Breast epithelium (tissue), 4 donors: ENCODE measurements around the gene YPEL4. TPM values are rescaled to one million over a fixed set of nuclear protein-coding genes. Genes with fewer than 3 reads are reported as not detected.

Experiments used
- DNase-seq, 2 donors: peaks; one replicate each; pipeline ENCODE4 v3.0.0-alpha.2; 2019; ENCODE audit warnings: low spot score in 2 of 2
- H3K27ac ChIP-seq, 2 donors: fragments of 200-600 bp; sonication (generic) in 1 of 2; one replicate each; pipeline ENCODE4 v1.5.1; 2016 to 2019; ENCODE audit warnings: mild to moderate bottlenecking in 1 of 2
- H3K27me3 ChIP-seq, 2 donors: fragments of 200-600 bp; sonication (generic) in 1 of 2; one replicate each; pipeline versions ENCODE4 v1.5.1 to v1.6.0; 2017 to 2019; ENCODE audit warnings: control low read depth in 1 of 2, mild to moderate bottlenecking in 1 of 2
- H3K36me3 ChIP-seq: fragments of 200-600 bp; one replicate; pipeline ENCODE4 v1.5.1; 2019
- H3K4me1 ChIP-seq, 2 donors: fragments of 200-600 bp; sonication (generic); one replicate each; pipeline ENCODE4 v1.5.1; 2016 to 2019; ENCODE audit warnings: control low read depth in 1 of 2
- H3K4me3 ChIP-seq, 3 donors: fragments of 200-600 bp; sonication (generic); 1 replicate in 2 of 3; 2 replicates in 1 of 3; pipeline ENCODE4 v1.5.1; 2016 to 2019; ENCODE audit warnings: mild to moderate bottlenecking in 3 of 3, moderate library complexity in 2 of 3
- H3K9me3 ChIP-seq, 2 donors: fragments of 200-600 bp; sonication (generic) in 1 of 2; one replicate each; pipeline ENCODE4 v1.5.1; 2016 to 2019; ENCODE audit warnings: control low read depth in 1 of 2
- POLR2A ChIP-seq: fragments of 450-650 bp; IDR thresholded peaks from one replicate; pipeline ENCODE4 v1.6.1; 2016; ENCODE audit warnings: antibody characterized with exemption, mild to moderate bottlenecking, moderate library complexity
- POLR2AphosphoS5 ChIP-seq, 3 donors: sonication (generic); formaldehyde crosslinking; IDR thresholded peaks; one replicate each; pipeline ENCODE4 v1.6.1; 2017; ENCODE audit warnings: antibody characterized with exemption in 3 of 3
- intact Hi-C: fragments of 100-400 bp; cut with DNase I; formaldehyde crosslinking; loops from one replicate; pipeline ENCODE4 v1.15.1; 2023; ENCODE audit warnings: low total_unique reads
- total RNA-seq, 3 donors: library from RNA; depleted of rRNA; stranded (reverse); fragments of >200 nt; gene quantifications; one replicate each; pipeline ENCODE4 v1.1.0, GENCODE V29; 2016
- TF ChIP-seq, protein P1 (sequence below), 3 donors: fragments of 450-650 bp; IDR thresholded peaks; one replicate each; pipeline ENCODE4 v1.5.1; 2016 to 2017; ENCODE audit warnings: antibody characterized with exemption in 3 of 3, mild to moderate bottlenecking in 3 of 3, moderate library complexity in 3 of 3

YPEL4 gene
- total RNA-seq, 3 donors from 2014 or later: 1.1 to 2.3 (median 2.0) TPM

DNA sequence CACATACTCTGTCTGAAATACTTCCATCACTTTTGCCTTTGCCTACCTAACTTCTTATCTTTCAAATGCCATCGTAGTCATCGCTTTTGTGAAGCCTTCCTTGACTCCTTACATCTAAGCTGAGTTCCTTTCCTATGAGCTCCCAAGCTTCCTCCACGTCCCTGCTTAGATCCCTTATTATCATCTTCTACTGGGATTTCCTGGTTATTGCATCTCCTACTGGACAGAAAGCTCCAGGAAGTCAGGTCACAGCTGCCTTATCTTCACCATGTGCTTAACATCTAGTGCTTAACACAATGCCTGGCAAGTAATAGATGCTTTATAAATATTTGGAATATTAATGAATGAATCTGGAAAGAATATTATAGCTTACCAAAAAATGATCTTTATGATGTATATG lies 5.9 kb downstream of the YPEL4 start:
- TF ChIP-seq, protein P1, sequence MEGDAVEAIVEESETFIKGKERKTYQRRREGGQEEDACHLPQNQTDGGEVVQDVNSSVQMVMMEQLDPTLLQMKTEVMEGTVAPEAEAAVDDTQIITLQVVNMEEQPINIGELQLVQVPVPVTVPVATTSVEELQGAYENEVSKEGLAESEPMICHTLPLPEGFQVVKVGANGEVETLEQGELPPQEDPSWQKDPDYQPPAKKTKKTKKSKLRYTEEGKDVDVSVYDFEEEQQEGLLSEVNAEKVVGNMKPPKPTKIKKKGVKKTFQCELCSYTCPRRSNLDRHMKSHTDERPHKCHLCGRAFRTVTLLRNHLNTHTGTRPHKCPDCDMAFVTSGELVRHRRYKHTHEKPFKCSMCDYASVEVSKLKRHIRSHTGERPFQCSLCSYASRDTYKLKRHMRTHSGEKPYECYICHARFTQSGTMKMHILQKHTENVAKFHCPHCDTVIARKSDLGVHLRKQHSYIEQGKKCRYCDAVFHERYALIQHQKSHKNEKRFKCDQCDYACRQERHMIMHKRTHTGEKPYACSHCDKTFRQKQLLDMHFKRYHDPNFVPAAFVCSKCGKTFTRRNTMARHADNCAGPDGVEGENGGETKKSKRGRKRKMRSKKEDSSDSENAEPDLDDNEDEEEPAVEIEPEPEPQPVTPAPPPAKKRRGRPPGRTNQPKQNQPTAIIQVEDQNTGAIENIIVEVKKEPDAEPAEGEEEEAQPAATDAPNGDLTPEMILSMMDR (IDR thresholded peaks at IDR 0.05): no peak
- TF ChIP-seq POLR2AphosphoS5 (IDR thresholded peaks at IDR 0.05): no peak
- TF ChIP-seq POLR2A: no peak
- Histone ChIP-seq H3K36me3 (no peaks in the 10 kb centered on the region), H3K4me1 (peaks cover 14 to 20% of the 10 kb centered on the region in 2 donors), H3K27ac (no peak overlapping the region), H3K9me3 (no peaks in the 10 kb centered on the region), H3K27me3 (peaks cover 0 to 16% of the 10 kb centered on the region in 2 donors), H3K4me3 (no peak overlapping the region)
- intact Hi-C loops: no loop called here
- no peak for DNase-seq

DNA sequence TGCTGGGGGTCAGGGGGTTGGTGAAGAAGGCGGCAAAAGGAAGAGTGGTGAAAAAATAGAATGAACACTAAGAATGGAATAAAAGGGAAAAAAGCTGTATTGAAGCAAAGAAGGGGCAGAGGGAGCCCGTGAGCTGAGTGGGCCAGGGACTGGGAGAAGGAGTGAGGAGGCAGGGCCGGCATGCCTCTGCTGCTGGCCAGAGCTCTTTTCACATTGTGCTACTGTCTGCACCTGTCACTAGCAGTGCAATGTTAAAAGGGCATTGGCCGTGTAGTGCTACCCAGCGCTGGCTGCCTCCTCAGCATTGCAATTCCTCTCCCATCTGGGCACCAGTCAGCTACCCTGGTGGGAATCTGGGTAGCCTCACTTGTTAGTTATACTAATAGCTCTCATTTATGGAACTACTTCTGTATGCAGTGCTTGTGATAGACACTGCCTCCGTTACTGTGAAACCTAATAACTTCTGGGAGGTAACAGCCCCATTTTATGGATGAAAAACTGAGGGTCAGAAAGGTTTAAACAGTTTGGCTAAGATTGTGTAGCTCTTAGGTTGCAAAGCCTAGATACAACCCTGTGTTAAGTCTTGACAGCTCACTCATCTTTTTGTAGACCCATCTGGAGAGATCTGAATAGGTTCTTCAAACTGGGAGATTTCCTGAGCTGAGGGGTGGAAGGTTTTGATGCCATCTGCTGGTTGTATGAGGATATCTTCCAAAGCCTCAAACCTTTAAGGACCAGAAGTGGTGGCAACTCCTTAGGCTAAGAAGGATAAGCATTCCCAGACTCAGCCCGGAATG lies 8.5 kb downstream of the YPEL4 start:
- no peak for TF ChIP-seq POLR2A
- TF ChIP-seq, protein P1 (IDR thresholded peaks at IDR 0.05): peak; percentile 31 to 53 (median 44)
- Histone ChIP-seq H3K27ac (peak overlapping the region in 1 of 2 donors; percentile 9), H3K4me3 (peak overlapping the region in 1 of 3 donors; percentile 90), H3K4me1 (peaks cover 0 to 9% of the 10 kb centered on the region in 2 donors), H3K9me3 (no peaks in the 10 kb centered on the region), H3K27me3 (no peaks in the 10 kb centered on the region), H3K36me3 (no peaks in the 10 kb centered on the region)
- DNase-seq: no peak
- intact Hi-C loops: no loop called here

DNA sequence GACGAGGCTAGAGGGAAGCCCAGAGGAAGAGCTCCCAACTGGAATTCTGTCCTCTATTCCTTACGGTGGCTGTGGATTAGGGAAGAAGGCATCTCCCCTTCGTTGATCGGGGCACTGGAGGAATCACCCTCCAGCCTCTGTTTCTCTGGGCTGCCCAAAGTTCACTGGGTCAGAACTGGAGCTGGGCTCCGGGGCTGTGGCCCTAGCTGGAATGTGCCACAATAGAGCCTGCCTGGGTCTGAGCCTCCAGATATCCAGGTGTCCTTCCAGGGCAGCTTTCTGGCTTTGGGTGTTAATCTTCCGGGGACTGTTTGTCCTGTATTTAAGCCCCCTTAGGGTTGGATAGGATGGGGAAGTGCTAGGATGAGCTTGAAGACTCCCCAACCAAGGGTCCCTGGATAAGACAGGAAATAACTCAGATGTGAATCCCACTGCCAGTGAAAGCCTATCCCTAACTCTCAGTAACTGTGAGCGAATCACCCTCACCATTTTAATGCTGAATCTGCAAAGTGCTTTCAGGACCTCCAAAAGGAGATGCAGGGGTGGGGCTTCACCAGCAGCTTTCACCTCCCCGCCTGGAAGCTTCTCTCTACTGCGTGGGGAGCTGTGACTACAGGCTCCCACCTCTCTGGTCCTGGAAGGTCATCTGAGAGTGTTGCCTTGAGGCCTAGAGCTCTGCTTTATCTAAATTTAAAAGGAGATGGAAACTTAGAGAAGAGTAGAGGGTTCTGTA lies 9.5 kb downstream of the YPEL4 start:
- Histone ChIP-seq H3K4me1 (peaks cover 0 to 9% of the 10 kb centered on the region in 2 donors), H3K27ac (peak overlapping the region; percentile 92 to 95), H3K4me3 (peak overlapping the region in 2 of 3 donors; percentile 90 to 91), H3K36me3 (no peaks in the 10 kb centered on the region), H3K27me3 (no peaks in the 10 kb centered on the region), H3K9me3 (no peaks in the 10 kb centered on the region)
- TF ChIP-seq POLR2AphosphoS5 (IDR thresholded peaks at IDR 0.05) (no peak), POLR2A (no peak)
- TF ChIP-seq, protein P1 (IDR thresholded peaks at IDR 0.05): no peak
- intact Hi-C loops: no loop called here
- DNase-seq: no peak

DNA sequence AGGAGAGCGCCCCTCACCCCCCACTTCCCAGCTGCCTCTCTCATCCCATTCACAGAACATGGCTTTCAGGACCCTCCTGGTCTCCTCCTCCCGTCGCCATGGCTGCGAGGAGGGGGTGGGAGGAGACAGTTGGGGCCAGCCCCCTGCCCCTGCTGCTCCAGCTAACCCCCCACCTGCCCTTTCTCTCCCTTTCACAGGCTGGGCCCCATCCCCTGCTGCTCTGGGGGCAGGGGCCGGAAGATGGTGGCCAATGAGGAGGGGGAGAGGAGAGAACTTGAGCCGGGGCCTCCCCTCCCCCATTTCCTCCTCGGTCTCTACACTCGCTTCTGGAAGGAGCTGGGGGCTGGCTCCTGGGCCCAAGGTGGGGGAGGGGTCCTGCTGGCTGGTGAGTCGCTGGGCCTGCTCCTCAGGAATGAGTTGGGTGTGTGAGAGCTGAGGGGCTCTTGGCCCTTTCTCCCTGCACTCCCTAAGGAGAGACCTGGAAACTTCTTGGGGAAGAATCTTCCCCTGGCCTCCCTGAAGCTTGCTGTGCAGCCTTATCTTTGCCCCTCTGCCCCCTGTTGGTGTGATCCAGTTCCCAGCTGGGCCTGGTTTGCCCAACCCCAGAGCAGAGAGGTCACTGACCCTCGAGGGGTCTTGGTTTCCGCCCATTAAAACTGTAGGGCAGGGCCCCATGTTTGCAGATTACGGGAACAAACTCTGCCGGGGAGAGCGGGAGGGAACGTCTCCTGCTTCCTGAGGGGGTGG lies 10.2 kb downstream of the YPEL4 start:
- TF ChIP-seq POLR2AphosphoS5 (IDR thresholded peaks at IDR 0.05) (no peak), POLR2A (no peak)
- TF ChIP-seq, protein P1 (IDR thresholded peaks at IDR 0.05): no peak
- H3K4me3 ChIP-seq: peak overlapping the region; percentile 85 to 91 (median 90)
- no peaks in the 10 kb centered on the region for H3K9me3 ChIP-seq
- H3K27me3 ChIP-seq: no peaks in the 10 kb centered on the region
- H3K36me3 ChIP-seq: no peaks in the 10 kb centered on the region
- no peak for DNase-seq
- H3K27ac ChIP-seq: peak overlapping the region; percentile 92 to 95
- peaks cover 0 to 6% of the 10 kb centered on the region in 2 donors for H3K4me1 ChIP-seq
- intact Hi-C loops: loop anchor here (5.0 kb wide), 1 partner anchor 72 kb away; the partner anchor contains the start of gene UBE2L6
